HG03520 (cell line): ENCODE results near the gene IGSF11.
"Not testable (repeated sequence)": the region's sequence is repeated elsewhere in the genome, so short reads cannot be mapped to it uniquely, and the experiment has no call there.

Source experiments
- ATAC-seq: cut with Tn5 transposase; IDR thresholded peaks from one replicate; pipeline ENCODE4 v1.9.1; 2021; ENCODE audit warnings: mild to moderate bottlenecking, moderate library complexity; ENCODE audit not compliant: unreplicated experiment

The IGSF11 gene

DNA sequence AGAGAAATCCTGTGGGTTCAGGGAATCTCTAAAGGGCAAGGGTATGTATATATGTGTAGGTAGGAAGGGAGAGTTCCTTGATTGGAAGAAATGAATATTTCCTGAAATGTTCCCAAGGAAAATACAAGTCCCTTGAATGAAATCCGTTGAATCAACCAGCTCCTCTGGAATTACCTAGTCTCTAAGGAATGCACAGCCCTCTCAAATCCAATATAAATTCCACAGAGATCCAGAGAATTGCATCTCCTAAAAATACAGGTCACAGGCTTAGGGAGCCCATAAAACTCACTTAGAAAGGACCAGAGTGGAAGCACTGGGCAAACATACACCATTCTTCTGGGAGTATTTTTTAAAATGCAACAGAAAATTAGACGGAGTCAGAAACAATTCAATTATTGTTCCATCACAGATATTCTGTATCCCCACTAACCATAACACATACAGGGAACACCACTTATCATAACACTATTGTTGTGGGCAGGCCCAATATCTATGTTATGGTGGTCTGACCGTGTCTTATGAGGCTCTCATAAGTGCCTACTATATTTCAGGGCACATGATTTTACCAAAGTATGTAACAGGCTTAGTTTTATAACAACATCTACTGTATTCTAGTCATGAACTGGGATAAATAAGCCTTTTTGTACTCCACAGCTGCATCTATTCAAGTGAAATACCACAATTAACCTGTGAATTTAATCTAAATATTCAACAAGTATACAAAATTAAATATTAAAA lies 43.7 kb downstream of the IGSF11 start:
- ATAC-seq: no peak

DNA sequence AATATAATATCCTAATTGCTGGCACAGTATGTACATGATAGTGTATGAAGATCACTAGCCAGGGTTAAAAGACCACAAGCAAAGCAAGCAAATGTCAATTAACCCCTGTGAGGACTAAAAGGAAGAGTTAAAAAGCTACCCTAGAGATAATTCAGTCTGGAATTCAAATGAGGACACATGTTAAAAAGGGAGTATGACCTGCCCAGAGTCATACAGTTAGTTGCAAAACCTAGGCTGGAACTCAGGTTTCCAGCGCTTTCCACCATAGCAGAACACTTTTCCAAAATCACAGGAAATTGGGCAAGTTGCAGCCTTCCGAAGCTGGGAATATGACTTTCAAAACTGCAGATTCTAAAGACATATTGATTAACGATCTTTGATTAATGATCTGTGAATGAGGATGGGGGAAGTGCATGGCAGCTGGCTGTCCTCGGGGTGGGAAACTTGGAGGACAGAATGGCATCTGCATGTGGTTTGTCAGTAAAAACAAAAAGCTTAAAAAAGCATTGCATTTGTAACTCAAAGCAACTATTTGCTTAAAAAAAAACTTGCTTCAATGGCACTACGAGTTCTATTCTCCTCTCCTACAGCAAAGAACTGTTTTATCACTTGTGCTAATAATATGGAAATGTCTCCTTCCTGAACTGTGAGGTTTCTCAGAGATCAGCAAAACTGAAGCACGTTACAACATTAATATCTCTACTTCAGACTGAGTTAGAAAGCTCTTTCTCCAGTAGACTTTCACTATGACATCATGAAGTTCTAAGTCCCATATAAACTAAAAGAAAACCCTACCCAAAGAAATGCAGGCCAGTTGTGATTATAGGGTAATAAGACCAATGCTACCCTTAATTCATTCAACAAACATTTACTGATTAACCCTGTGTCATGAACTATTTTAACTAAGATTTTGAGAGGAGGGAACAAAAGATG lies 46.2 kb downstream of the IGSF11 start:
- ATAC-seq: no peak

DNA sequence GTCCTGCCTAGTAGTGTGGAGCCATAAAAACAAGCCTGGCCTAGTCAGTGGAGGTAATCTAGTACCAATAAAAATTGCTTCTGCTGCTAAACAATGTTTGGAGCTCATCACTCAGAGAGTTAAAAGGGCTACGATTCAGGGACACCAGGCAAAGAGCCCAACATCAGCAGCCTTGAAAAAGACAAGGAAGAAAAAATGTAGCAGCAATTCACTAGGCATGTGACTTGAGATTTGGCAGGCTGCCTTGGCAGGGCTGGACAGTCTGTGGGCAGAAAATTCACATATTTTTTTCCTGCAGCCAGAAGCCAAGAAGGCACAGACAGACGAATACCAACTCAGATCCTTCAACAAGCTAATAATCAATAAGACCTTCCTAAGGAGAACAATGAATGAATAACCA lies 47.2 kb downstream of the IGSF11 start:
- no peak for ATAC-seq

DNA sequence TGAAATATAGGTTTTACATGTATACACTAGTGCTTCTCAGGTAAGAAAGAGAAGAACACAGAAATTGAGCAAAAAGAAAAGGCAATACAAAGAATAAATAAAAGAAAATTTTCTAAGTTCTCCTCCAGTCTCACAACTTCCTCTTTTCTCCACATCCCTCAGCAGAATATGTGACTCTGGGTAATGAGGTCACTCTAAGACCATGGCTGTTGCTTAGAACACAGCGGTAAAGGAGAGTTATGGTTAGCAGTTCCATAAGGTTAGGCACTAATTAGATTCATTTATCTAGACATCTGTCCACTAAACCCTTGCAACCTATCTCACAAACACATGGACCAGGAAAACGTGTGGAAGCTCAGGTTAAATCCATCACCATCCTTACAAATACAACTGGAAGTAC lies 47.9 kb downstream of the IGSF11 start:
- ATAC-seq: no peak

DNA sequence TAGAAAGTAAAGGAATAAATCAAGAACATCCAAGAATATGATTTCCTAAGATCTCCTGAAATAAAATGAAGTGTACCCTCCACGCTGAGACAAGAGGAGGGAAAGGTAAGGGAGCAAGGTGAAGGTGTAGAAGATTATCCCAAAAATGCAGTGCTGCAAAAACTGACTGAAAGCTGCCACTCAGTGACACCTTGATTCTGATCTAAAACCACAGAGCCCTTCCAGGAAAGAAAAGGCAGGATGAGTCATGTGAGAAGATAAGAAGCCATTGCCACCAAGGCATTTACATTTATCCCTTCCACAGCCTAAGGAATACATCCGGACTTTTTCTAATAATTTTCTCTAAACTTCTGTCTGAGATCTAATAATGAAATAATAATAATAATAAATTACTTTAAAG lies 49.9 kb downstream of the IGSF11 start:
- no peak for ATAC-seq

DNA sequence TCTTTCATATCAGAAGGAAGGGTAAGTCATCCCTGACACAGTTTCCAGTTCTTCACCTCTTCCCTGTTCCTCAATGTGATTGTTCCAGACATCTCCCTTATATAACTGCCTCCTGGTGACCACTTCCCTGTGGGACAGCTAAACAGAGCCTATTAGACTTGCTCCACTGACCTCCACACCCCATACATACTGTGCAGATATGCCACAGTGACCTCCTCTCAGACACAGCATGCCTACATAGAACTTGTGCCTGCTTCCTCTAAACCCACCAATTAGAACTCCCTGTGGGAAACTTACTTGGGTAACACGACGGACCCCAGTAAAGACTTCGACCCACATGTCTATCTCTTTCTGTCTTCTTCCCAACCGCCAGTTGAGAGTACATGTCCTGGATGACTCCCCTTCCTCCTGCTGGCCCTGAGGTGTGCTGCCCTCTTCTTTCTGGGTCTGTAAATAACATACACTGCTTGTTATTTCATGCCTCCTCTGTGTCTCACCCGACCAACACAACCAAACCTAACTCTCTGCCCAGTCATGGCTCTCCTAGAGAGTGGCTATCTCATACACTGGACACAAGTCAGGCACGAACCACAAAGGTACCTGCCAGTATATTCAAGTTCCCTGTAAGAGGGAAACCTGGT lies 53.0 kb downstream of the IGSF11 start:
- no peak for ATAC-seq

DNA sequence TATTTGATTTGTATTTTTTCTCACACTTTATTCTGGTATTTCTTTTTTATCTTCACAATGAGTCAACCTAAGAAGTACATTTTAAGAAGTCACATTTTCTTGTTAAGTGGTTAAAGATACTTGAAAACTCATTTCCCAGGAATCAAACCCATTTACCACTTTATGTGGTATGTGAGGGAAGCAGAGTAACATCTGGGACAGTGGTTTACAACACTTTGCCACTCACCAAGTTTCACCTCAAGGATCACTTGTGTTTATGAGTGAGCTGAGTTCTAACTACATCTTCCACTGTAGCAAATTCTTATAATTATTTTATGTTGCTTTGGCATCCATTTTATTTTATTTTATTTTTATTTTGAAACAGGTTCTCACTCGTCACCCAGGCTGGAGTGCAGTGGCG lies 53.8 kb downstream of the IGSF11 start:
- ATAC-seq: no peak

DNA sequence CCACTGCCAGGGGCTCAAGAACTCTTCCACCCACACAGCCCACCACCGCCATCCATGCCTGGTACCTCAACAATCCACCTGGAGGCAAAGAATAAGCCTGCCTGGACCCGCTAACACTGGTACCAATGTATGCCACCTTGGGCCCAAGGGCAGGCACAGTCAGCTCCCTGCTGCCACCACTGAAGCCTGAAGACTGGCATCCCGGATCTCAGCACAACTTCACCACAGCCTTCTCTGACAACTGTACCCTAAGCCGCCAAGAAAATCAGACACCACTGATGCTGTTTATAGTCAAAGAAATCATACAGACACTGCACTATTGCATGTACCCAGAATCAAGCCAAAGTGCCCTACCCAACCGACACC lies 56.3 kb downstream of the IGSF11 start:
- no peak for ATAC-seq

DNA sequence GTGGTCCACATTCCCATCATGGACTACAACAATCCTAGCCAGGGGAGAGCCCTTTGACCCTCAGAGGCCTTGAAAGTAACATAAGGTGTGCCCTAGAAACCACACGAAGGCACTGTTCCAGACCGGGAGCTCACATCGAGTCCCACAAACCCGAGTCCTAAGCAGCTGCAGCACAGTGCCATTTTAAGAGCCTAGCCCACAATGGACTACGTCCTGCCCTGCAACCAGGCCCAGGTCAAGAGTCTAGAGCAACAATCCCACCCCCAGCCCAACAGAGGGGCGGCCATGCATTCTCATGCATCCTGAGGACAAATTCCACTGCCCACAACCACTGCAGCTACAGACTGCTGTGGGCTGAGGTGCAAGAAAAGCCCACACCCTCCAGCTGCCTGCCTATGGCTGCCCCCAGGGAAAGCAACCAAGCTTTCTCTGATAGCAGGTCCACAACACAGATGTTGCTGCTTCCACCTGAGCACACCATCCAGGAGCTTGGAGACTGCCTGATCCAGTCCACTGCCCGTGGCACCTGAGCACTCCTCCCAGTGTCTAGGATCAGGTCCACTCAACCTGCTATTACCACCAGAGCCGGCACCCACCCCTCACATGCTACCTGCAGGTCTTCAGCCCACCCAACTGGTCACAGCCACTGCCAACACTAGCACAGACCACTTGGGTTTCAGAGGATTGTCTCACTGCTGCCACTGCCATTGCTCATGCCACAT lies 56.8 kb downstream of the IGSF11 start:
- no peak for ATAC-seq

DNA sequence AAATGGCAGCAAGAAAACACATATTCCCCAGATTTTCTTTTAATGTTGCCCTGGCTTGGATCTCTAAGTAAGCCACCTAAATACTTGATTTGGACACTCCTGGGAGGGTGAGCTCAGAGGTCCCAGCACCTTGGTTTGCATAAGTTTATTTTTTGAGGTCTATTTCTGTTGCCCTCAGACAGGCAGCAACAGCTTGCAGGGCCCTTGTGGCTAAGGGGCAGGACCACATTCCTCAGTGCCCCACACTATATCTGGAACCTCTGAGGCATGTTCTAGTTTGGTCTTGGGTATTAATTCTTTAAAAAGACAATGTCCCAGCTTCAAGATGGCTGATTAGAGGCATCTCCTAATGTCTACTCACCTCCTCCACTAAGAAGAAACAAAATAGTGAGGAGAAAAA lies 57.5 kb downstream of the IGSF11 start:
- no peak for ATAC-seq

DNA sequence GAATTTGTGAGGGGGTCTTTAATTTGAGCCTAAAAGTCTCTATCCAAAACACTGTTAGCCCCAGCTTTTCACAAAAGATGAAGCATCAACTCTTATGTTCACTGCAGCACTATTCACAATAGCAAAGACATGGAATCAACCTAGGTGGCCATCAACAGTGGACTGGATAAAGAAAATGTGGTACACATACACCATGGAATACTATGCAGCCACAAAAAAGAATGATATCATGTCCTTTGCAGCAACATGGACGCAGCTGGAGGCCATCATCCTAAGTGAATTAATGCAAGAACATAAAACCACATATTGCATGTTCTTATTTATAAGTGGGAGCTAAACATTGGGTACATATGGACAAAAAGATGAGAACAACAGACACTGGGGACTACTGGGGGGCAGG lies 59.2 kb downstream of the IGSF11 start:
- not testable (repeated sequence) for ATAC-seq

DNA sequence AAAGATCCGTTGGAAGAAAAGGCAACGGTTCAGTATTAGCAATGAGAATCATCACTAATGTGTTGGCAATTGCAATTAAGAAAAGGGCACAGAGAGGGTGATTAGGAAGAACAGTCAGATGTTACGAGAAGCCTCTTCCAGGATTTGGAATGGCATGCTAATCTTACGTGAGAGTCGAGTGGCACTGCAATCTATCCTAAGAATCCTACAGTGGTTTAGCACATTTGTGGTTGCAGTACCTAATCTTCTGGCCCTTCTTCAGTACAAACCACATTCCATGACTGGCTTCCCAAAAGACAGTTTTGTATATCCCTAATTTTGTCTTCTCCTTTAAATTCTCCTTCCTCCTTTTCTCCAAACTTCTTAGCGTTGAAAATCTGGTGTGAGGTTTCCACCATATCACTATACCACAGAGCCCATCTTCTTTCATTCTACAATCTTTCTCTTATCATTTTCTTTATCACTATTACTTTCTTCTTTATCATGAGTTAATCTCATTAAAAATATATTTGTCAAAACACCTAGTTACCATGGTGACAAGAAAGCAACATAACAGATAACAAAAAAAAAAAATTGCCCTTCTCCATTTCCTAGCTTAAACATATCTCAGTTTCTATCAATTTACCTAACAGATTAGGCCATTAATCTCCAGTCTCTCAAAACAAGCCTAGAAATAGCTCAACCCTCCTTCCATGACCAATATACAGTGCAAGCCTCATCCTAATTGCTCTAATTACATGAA lies 60.1 kb downstream of the IGSF11 start:
- no peak for ATAC-seq

DNA sequence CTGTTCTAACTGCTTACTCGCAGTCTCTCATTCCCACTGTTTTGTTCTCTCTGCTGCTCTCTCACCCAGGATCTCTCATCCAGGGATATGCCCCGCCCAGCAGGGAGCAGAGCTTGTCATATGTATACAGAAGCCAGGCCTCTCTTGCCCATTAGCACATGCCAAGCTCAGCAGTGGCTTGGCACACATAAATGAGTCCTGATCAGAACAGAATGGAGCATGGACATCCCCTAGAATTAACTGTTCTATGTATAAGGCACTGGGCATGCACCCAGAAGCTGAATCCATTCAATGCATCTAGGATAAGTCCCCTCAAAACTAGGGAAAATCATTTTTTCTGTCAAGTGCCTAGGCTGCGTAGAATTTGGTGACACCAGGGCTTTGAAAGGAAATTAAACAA lies 61.6 kb downstream of the IGSF11 start:
- no peak for ATAC-seq

DNA sequence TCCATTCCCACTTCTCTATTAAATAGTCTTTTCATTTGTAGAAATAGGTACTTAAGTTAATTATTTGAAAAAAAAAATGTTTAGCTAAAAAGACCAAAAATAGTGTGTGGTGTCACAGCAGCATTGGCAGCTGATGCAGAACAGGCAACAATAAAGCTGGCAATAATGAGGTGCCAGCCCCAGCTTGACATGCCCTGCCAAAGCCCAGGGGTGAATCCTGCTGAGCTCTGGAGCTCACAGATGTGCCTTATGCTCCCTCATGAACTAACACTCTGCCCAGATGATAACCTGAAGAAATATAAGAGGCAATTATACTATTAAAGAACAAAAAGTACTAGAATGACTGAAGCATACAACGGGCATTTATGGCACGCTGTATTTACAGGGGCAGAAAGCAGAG lies 63.8 kb downstream of the IGSF11 start:
- no peak for ATAC-seq

DNA sequence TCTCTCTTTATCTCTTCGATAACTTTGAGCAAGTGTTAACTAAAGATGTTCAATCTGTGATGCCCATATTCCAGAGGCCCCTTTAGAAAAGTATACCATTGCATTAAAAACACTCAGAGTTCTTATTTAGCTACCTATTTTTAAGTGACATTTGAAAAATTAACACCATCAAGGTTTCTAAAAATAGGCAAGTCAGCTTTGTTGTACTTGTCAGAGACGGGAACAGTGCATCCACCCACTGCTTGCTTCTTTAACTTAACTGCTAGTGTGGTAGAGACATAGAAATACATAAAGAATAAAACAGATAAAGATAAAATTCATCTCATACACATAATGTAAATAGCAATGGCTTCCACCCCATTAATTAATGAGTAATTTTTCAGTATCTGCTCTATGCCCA lies 66.0 kb downstream of the IGSF11 start:
- no peak for ATAC-seq

DNA sequence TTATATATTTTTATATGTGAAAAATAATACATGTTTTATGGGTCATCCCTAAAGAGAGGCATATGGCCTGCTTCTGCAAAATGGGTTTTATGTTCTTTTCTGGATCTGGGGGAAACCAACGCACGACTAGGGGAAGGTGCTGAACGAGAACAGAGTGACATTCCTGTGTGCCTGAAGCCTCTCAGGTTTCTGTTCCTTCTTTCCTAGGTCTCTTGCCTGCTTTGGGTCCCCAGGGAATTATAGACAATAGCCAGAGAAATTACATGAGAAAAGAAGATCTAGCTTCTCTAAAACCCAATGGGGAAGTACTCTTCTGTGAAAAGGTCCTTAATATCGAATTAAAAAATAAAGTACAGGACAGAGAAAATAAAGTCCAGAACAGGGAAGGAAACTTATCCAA lies 66.5 kb downstream of the IGSF11 start:
- no peak for ATAC-seq

DNA sequence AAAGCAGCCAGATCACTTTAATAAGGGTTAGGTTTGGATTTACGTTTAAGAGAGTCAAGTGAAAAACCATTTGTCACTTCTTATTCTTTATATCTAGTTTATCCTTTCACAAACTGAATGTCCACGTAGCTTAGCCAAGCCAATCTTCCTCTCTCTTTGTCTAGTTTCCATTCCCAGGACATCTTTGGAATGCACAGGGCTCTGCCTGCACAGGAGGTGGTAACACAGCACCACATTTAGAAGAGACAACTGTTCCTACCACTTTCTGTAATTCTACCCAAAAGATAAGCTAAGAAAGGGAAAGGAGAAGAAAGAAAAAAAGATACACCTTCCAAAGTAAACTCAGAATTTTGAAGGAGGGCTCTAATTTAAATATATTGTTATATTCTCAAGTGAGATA lies 67.9 kb downstream of the IGSF11 start:
- ATAC-seq: no peak

DNA sequence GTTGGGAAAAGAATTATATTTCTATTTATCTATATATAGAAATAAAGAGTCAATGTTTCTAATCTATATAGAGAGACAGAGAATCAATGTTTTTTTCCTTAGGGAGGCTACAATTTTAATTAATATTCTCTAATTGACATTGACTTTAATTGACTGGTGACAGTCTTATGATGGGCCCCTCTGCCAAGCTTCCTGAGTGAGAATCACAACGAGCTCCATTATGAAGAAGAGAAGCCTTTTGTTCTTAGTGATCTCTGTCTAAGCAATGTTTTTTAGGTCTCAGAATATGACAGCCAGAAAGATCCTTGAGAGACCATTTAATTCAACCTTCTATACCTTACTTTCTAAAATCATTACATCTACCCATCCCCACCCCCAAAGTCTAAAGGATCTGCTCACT lies 70.9 kb downstream of the IGSF11 start:
- no peak for ATAC-seq

DNA sequence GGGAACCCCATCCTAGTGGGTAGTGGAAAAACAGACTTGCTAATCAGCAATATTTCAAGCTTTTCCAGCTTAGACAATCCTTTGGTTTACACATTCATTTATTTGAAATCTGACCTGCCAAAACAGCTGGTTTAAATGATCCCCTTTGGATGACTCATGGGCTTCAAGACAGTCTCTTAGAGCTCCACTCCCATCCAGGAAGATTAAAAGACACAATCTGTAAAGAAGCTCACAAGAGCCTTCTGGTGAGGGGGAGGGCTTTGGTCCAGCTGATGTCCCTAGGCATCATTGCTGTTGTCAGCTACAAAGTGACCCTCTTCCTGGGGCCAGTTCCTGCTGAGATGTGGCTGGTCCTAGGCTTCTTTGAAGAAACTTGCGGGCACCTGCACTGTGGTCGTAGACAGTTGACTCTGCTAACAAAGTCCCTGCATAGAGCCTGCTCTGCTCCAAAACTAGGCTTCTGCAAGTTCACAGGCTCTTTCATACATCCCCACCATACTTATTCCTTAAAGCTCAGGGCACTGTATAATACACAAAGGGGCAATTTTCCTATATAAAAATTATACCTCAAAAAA lies 73.7 kb downstream of the IGSF11 start:
- ATAC-seq: no peak

DNA sequence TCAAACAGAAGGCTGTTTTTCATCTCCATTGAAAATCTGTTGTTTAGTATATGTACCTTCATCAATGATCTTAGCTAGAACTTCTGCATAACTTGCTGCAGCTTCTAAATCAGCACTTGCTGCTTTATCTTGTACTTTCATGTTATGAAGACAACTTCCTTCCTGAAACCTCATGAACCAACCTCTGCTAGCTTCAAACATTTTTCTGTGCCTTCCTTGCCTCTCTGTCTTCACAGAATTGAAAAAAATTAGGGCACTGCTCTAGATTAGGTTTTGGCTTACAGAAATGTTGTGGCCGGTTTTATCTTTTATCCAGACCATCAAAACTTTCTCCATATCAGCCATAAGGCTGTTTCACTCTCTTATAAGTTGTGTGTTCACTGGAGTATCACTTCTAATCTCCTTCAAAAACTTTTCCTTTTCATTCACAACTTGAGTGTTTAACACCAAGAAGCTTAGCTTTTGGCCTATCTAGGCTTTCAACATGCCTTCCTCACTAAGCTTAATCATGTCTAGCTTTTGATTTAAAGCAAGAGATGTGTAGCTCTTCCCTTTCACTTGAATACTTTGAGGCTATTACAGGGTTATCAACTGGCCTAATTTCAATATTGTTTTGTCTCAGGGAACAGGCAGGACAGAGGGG lies 78.6 kb downstream of the IGSF11 start:
- no peak for ATAC-seq
